Activated CD4-positive, alpha-beta T cell treated with anti-CD3 and anti-CD28 coated beads, Interleukin-10, Interleukin-2, amounts not matched to agents 100 ng/mL and 50 ng/mL, durations not matched to agents 16 hours and 8 hours (primary cell): ENCODE results near the gene CPED1.
"Not testable (repeated sequence)": the region's sequence is repeated elsewhere in the genome, so short reads cannot be mapped to it uniquely, and the experiment has no call there.

ENCODE experiments used
- DNase-seq: peaks from one replicate; pipeline ENCODE4 v3.0.0-alpha.2; 2020

The CPED1 gene

GRCh38 chr7:121043314-121044234 lies 55.1 kb downstream of the CPED1 start:
- no peak for DNase-seq

GRCh38 chr7:121045090-121045489 lies 56.6 kb downstream of the CPED1 start:
- DNase-seq = no peak

DNA sequence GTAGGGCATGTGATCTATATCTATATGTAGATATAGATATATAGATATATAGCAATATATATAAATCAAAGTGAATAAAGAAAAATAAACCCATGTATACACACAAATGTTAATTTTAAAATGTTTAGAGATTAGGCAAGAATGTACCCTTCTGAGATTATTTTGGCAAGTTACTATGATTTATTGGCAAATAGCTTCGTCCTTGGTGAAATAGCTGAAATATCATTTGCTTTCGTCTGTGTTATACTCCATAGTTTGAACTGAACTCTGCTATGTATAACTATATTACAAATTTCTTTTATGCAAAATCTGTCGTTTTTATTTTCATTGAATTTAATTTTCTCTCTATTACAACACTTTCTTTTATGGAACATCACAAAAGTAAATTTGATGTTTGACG lies 57.5 kb downstream of the CPED1 start:
- no peak for DNase-seq

GRCh38 chr7:121046893-121047468 lies 58.5 kb downstream of the CPED1 start:
- DNase-seq = no peak

DNA sequence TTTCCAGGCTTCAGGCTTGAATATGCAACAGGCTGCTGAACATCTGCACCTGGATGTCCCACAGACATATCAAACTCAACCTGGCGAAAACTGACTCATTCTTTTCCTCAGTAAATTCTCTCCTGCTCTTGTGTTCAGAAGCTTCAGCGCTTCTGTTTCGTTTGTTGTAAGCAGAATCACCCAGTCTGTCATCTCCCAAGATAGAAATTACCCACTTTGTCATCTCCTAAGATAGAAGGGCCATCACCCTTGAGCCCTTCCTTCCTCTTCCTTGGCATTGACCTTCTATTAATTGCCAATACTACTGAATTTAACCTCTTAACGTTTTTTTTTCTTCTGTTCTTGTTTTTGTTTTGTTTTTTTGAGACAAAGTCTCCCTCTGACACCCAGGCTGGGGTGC lies 59.7 kb downstream of the CPED1 start:
- DNase-seq = no peak

DNA sequence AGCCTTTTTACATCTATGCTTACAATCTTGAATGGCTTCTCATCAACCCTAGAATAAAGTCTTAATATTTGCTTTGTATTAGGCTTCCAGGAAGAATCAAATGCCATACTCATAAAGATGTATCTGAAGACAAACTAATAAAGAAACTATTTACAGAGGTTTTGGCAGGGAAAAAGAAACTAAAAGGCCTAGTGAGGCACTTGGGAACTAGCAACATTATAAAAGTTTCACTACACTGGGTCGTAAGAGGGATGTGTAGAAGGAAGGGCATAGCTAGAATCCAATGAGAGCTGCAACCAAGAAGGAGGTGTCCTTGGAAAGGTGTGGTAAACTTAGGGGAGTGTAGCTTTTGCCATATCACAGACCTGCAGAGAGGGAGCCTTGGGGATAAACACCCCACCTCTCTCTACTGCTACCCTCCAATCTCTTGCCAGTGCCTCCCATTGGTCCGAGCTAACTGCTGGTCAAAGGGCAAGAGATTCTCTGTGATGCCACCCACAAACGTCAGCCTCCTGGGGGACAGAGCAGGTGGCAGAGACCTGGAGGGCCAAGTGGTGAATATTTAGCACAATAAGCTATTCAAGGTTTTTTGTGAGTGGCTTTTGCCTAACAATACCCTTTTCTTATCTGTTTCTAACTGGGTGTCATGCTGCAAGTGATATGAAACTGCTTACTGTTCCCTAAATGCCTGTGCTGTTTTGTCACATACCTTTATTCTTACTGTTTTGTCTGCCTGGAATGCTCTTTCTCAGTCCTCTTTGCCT lies 60.7 kb downstream of the CPED1 start:
- no peak for DNase-seq

- no peak for DNase-seq
Measured at GRCh38 chr7:121049897-121050296, 61.4 kb downstream of the CPED1 start.

DNA sequence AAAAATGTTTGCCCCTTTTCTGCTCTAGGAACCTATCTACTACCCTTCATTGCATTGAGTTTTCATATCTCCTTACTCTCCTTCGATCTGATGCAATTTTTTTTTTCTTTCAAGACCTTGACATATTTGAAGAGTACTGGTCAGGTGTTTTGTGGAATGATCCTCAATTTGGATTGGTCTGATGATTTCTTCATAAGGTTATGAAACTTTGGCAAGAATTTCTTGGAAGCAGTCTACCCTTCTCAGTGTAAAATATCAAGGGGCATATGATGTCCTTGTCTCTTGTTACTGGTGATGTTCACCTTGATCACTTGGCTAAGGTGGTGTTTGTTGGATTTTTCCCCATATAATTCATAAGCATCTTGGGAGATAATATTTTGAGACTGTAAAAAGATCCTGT lies 64.7 kb downstream of the CPED1 start:
- no peak for DNase-seq

GRCh38 chr7:121054925-121055324 lies 66.4 kb downstream of the CPED1 start:
- DNase-seq = no peak

- no peak for DNase-seq
Measured at GRCh38 chr7:121057878-121058277, 69.4 kb downstream of the CPED1 start.

DNA sequence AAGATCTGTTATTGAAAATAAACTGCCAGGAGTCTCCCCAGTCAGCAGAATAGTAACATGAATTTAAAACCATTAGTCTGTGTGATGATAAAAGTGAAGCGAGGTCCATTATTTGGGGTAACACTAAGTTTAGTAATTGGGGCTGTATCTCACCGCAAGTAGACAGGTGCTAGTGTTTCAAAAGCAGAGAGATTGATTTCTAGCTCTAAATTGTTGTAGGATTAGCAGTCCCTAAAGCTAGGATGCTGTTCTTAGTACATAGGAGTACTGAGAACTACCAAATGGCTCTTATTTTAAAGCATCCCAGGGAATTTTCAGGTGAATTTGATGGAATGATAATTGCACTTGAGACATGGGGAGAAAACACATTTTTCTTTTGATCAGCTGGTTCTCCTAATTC lies 70.5 kb downstream of the CPED1 start:
- DNase-seq = no peak

GRCh38 chr7:121059979-121060509 lies 71.5 kb downstream of the CPED1 start:
- DNase-seq = not testable (repeated sequence)

DNA sequence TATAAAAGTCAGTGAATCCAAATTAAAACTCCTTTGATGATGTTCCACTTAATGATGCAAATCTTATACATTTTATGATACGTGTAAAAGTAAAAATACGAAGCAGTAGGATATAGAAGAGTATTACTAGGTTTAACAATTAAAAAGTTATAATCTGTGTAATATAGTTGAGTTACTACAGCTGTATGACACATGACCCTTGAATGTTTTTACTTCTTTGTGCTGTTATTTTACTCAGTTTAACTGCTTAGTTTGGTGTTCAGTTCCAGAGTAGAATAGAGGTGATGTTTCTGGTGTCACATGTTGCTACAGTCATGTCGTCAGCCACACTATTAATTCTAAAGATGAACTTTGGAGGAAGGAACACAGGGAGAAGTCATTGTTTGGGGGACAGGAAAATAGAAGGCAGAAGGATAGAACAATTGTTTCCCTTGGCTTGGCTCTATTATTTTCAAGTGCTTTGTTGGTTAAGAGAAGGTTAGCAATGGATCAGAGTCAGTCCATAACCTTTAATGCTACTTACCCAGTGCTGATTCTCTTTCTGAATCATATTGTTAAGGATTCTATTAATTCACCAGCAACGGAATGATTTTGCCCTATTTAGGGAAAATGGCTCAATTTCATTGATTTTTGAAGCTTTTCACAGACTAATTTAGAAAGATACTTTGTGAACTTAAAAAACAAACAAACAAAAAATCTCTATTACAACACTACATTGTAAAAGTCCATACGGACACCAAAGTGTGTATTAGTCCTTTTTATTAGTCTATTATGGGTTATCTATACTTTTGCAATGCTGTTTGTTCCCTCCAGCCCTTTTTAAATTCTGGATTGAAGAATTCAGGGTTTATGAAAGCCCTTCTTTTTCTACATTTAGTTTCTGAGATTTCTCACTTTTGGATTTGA lies 73.4 kb downstream of the CPED1 start:
- no peak for DNase-seq

GRCh38 chr7:121062671-121063279 lies 74.3 kb downstream of the CPED1 start:
- no peak for DNase-seq

- not testable (repeated sequence) for DNase-seq
Measured at GRCh38 chr7:121067717-121068116, 79.2 kb downstream of the CPED1 start.

- DNase-seq = no peak
Measured at GRCh38 chr7:121069346-121070100, 81.0 kb downstream of the CPED1 start.

- no peak for DNase-seq
Measured at GRCh38 chr7:121071132-121071531, 82.6 kb downstream of the CPED1 start.

GRCh38 chr7:121071662-121072061 lies 83.2 kb downstream of the CPED1 start:
- DNase-seq = no peak

DNA sequence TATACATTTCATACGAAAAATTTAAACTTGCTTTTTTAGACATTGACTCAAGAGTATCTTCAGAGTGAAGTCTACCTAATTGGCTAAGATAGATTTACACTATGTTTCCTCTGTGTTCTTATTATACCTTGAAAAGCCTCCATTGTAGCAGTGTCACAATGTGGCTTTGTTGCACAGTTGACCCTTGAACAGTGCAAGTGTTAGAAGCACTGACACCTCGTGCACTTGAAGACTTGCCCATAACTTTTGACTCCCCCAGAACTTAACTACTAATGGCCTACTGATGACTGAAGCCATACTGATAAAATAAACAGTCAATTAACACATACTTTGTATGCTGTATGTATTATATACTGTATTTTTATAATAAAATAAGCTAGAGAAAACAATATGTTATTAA lies 84.3 kb downstream of the CPED1 start:
- no peak for DNase-seq

GRCh38 chr7:121073463-121074099 lies 85.1 kb downstream of the CPED1 start:
- no peak for DNase-seq

- not testable (repeated sequence) for DNase-seq
Measured at GRCh38 chr7:121075424-121075841, 86.9 kb downstream of the CPED1 start.
